K562 (cell line): Measurements from ENCODE around the gene TIMM17A. TPM values are rescaled to one million over a fixed set of nuclear protein-coding genes. Genes with fewer than 3 reads are reported as not detected.

Source experiments
- HDAC8 ChIP-seq: fragments of 450-650 bp; IDR thresholded peaks from 2 replicates; pipeline ENCODE4 v1.6.1; 2016; ENCODE audit warnings: mild to moderate bottlenecking, missing genetic modification characterization, moderate library complexity, missing compliant biosample characterization
- PKNOX1 ChIP-seq: fragments of 450-650 bp; IDR thresholded peaks from 2 replicates; pipeline ENCODE4 v1.6.1; 2016
- POLR2G ChIP-seq: fragments of 200-400 bp; formaldehyde crosslinking; IDR thresholded peaks from 2 replicates; pipeline ENCODE4 v1.6.1; 2017; ENCODE audit warnings: low read depth, mild to moderate bottlenecking, antibody characterized with exemption, low read length, moderate library complexity
- SPI1 ChIP-seq: IDR thresholded peaks from 2 replicates; pipeline ENCODE4 v1.6.1; 2011; ENCODE audit warnings: low read depth, low read length, control low read depth, borderline replicate concordance
- polyA plus RNA-seq, 8 experiments: library from polyadenylated mRNA; depleted of rRNA in 4 of 8; stranded (reverse) in 5 of 8; unstranded in 3 of 8; fragments of >200 nt; fragmentation: Nextera tagmentation in 2 of 8; fragmentation: Illumina TruSeq in 1 of 8; extraction: Ambion mirVana in 2 of 8; extraction: Trizol in 1 of 8; gene quantifications; 2 replicates each; pipeline versions ENCODE4 v1.2.1 to v1.2.3, GENCODE V29; 2011 to 2014; ENCODE audit warnings: inconsistent platforms in 1 of 8, missing spikeins in 1 of 8
- total RNA-seq, 7 experiments: library from RNA; depleted of rRNA in 6 of 7; stranded (reverse); fragments of >200 nt in 6 of 7; fragmentation: Illumina TruSeq in 2 of 7; extraction: Trizol in 2 of 7; gene quantifications; 2 replicates each; pipeline versions ENCODE4 v1.2.1 to v1.2.3, GENCODE V29; 2011 to 2021; ENCODE audit warnings: low replicate concordance in 1 of 7
- TF ChIP-seq, protein P1 (sequence below): fragments of 200-600 bp; sonication (generic); IDR thresholded peaks from one replicate; pipeline ENCODE4 v1.6.1; 2012; ENCODE audit warnings: mild to moderate bottlenecking, low read depth, low read length, inconsistent platforms

The TIMM17A gene
- total and polyA plus RNA-seq, 9 of the 15 experiments (the other 6 are each of a cell fraction or from before 2014, with no cell fraction given): 116 to 744 (median 180) TPM

GRCh38 chr1:201946224-201946908 lies 8.9 kb upstream of the TIMM17A start, which contains the start of gene LMOD1 (continued):
- TF ChIP-seq, protein P1, sequence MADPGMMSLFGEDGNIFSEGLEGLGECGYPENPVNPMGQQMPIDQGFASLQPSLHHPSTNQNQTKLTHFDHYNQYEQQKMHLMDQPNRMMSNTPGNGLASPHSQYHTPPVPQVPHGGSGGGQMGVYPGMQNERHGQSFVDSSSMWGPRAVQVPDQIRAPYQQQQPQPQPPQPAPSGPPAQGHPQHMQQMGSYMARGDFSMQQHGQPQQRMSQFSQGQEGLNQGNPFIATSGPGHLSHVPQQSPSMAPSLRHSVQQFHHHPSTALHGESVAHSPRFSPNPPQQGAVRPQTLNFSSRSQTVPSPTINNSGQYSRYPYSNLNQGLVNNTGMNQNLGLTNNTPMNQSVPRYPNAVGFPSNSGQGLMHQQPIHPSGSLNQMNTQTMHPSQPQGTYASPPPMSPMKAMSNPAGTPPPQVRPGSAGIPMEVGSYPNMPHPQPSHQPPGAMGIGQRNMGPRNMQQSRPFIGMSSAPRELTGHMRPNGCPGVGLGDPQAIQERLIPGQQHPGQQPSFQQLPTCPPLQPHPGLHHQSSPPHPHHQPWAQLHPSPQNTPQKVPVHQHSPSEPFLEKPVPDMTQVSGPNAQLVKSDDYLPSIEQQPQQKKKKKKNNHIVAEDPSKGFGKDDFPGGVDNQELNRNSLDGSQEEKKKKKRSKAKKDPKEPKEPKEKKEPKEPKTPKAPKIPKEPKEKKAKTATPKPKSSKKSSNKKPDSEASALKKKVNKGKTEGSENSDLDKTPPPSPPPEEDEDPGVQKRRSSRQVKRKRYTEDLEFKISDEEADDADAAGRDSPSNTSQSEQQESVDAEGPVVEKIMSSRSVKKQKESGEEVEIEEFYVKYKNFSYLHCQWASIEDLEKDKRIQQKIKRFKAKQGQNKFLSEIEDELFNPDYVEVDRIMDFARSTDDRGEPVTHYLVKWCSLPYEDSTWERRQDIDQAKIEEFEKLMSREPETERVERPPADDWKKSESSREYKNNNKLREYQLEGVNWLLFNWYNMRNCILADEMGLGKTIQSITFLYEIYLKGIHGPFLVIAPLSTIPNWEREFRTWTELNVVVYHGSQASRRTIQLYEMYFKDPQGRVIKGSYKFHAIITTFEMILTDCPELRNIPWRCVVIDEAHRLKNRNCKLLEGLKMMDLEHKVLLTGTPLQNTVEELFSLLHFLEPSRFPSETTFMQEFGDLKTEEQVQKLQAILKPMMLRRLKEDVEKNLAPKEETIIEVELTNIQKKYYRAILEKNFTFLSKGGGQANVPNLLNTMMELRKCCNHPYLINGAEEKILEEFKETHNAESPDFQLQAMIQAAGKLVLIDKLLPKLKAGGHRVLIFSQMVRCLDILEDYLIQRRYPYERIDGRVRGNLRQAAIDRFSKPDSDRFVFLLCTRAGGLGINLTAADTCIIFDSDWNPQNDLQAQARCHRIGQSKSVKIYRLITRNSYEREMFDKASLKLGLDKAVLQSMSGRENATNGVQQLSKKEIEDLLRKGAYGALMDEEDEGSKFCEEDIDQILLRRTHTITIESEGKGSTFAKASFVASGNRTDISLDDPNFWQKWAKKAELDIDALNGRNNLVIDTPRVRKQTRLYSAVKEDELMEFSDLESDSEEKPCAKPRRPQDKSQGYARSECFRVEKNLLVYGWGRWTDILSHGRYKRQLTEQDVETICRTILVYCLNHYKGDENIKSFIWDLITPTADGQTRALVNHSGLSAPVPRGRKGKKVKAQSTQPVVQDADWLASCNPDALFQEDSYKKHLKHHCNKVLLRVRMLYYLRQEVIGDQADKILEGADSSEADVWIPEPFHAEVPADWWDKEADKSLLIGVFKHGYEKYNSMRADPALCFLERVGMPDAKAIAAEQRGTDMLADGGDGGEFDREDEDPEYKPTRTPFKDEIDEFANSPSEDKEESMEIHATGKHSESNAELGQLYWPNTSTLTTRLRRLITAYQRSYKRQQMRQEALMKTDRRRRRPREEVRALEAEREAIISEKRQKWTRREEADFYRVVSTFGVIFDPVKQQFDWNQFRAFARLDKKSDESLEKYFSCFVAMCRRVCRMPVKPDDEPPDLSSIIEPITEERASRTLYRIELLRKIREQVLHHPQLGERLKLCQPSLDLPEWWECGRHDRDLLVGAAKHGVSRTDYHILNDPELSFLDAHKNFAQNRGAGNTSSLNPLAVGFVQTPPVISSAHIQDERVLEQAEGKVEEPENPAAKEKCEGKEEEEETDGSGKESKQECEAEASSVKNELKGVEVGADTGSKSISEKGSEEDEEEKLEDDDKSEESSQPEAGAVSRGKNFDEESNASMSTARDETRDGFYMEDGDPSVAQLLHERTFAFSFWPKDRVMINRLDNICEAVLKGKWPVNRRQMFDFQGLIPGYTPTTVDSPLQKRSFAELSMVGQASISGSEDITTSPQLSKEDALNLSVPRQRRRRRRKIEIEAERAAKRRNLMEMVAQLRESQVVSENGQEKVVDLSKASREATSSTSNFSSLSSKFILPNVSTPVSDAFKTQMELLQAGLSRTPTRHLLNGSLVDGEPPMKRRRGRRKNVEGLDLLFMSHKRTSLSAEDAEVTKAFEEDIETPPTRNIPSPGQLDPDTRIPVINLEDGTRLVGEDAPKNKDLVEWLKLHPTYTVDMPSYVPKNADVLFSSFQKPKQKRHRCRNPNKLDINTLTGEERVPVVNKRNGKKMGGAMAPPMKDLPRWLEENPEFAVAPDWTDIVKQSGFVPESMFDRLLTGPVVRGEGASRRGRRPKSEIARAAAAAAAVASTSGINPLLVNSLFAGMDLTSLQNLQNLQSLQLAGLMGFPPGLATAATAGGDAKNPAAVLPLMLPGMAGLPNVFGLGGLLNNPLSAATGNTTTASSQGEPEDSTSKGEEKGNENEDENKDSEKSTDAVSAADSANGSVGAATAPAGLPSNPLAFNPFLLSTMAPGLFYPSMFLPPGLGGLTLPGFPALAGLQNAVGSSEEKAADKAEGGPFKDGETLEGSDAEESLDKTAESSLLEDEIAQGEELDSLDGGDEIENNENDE: no peak
- TF ChIP-seq SPI1 (no peak), PKNOX1 (peak; percentile 85), HDAC8 (tag) (no peak), POLR2G (peak; percentile 64)
